Measurements from ENCODE around the gene SHC3.

Gene SHC3

GRCh38 chr9:88996046-88996920 is 182.3 kb downstream of the SHC3 start:
- DNase-seq = no peak

DNA sequence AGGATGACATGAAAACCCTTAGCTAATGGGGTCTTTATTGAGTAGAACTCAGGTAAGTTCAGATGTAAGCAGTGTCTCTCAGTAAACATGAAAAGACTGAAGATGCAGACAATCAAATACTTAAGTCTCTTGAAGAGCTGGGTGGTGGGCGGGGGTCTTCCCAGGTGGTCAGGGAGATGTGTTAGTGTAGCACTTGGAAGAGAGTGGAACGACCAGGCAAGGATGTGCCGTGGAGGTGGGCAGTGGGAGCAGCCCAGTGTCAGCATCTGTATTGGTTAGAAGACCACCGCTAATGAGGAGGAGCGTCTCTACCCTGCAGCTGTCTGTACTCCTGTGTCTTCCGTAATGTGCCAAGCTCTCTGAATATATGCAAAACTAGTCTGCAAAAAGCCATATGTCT is 183.0 kb downstream of the SHC3 start:
- DNase-seq = no peak

DNA sequence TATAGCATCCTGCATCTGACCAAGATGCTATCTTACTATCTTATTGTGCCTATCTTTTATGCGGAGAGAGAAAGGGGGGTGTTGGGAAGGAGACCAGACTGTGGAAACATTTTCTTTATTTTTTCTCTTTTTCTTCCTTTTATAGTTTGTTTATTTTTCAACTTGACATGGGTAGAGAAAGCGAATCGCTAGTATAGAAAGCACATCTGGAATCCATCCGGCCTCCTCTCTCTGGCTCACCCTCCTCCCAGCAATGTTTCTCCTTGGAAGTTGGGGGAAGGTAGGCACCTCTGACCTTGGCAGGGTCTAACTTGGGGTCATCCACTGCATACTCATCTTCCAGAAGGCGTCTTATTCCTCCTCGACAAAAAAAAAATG is 183.4 kb downstream of the SHC3 start:
- no peak for DNase-seq

GRCh38 chr9:88994469-88995199 is 184.0 kb downstream of the SHC3 start:
- DNase-seq = no peak

DNA sequence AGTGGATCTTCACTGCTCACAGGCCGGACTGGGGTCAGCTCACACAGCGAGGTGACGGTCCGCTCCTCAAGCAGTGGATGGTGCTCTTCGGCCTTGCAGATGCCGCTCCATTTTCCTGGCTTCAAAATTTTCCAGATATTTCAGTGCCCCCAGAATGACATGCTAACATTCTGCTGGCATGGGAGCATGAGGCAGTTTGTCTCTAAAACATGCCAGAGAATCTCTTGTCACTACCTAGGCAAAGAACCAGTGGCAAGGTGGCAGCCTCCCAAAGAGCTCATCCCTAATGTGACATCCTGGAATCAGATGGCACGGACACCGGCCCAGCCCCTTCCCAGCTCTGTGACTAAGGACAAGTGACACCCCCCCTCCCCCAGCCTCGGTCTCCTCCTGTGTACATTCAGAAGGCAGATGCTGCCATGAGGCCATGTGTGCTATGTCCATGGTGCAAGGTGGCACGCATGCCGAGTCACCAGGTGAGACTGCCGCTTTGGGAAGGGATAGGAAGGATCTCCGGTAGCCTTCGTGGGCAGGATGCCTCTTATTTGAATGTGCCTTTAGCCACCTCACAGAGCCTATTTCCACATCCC is 184.7 kb downstream of the SHC3 start:
- no peak for DNase-seq

DNA sequence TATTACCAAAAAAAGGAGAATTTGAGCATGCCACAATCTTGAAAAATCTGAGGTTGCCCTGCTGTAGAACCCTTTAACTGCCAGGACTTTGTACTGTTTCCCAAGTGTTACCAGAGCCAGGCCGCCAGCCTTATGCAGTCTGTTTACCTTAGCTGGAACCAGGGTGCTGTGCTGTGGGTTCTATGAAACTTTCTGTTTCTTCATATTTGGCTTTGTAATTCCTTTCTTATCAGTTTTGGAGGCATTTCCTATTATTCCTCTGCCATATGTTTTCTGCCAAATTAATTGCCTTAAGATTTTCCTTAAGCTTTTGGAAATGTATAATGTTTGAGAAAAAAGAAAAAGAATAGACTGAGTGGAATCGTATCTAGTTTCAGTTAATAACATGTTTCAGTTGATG is 185.3 kb downstream of the SHC3 start:
- DNase-seq = no peak

DNA sequence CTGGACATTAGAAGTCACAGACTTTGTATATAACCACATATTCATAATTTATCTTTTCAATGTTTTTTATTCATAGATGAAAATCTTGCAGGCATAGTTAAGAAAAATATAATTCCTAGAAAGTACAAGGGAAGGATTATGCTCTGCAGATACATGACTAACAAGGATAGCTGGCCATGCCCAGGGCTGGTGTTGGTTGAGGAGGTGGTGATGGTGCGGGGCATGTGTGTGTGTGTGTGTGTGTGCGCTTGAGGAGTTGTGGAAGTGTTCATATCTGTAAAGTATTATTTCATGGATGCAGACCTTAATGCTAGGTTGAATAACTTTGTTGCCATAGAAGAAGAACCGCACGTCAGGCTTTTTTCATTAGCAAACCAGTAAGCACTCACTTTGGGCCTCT is 186.1 kb downstream of the SHC3 start:
- no peak for DNase-seq

DNA sequence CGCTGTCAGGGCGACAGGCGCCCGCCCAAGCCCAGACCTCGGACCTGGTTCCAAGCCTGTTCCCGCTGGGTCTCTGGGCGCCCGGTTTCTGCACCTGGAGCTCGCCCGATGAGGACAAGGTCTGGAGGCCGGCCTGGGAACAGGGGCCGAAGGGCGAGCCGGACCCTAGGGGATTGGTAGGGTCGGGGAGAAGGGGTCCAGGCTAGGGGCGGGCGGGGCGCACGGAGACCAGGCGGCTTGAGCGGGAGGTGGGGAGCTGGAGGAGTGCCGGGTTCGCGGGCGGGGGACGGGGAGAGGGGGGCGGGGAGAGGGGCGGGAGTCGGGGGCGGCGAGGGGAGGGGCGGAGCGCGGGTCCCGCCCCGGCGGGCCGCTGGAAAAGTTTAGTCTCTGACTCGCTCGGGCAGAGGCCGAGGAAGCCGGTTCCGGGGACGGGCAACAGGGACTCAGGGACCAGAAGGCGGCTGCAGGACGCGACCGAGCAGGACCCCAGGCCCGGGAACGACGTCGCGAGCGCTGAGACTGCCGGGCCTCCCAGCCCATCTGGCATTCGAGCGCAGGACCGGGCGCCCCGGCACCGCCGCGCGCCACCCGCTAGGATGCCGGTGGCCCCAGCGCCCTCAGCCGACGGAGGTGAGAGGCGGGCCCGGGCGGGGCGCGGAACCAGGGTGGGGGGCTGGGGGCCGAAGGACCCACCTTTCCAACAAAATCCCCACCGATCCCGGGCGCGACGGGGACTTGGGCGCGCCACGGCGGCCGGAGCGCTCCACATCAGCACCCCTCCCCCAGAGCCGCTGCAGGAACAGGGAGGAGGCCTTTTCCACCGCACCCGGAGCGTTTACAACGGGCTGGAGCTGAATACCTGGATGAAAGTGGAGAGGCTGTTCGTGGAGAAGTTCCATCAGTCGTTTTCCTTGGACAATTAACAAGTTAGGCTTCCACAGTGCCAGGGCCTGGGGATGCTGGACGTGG is 187.3 kb downstream of the SHC3 start, which contains the start of gene S1PR3:
Gene S1PR3 (plus strand): TSS at position 403 of the 969 bp plus-strand sequence. CDS start 9,733 bp downstream, outside the sequence.
- DNase-seq = no peak

- DNase-seq = no peak
Measured at GRCh38 chr9:88990729-88991065, 187.9 kb downstream of the SHC3 start.

GRCh38 chr9:88990041-88990728 is 188.4 kb downstream of the SHC3 start:
- DNase-seq = no peak

GRCh38 chr9:88988796-88989641 is 189.6 kb downstream of the SHC3 start:
- DNase-seq = peak; percentile 22

GRCh38 chr9:88987661-88988060 is 191.0 kb downstream of the SHC3 start:
- no peak for DNase-seq

DNA sequence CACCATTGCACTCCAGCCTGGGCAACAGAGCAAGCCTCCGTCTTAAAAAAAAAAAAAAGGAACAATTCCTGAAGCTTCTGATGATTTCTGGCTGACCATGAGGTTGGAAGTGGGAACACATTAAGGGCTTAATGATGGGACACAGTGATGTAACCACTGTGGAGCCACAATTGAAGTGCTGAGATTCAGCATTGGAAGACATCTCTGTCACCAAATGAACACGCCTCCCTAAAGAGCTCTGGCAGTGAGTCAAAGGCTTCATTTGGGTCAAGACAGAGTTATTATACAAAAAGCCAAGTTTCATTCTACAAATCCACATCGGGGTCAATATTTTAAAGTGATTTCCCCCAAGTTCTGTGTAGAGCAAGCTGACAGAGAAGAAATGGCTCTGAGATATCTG is 191.8 kb downstream of the SHC3 start:
- DNase-seq = no peak

DNA sequence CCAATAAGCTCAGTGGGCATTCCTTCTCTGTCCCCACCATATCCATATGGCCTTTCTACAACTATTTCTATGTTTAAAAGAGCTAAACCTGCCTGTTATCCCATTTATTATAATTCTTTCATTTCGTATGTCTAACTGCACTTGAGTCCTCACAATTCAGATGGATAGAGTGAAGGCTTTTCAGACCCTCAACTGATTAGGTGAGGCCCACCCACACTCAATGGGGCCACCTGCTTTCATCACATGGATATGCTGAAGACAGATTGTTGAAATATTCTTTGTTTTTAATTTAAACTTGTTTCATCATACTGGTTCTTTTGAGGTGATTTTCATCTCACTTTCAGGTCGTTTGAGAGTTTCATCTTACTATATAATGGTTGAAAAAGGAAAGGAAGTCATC is 193.0 kb downstream of the SHC3 start:
- DNase-seq = no peak

- DNase-seq = no peak
Measured at GRCh38 chr9:88984543-88984883, 194.1 kb downstream of the SHC3 start.

- no peak for DNase-seq
Measured at GRCh38 chr9:88983865-88984542, 194.6 kb downstream of the SHC3 start.

DNA sequence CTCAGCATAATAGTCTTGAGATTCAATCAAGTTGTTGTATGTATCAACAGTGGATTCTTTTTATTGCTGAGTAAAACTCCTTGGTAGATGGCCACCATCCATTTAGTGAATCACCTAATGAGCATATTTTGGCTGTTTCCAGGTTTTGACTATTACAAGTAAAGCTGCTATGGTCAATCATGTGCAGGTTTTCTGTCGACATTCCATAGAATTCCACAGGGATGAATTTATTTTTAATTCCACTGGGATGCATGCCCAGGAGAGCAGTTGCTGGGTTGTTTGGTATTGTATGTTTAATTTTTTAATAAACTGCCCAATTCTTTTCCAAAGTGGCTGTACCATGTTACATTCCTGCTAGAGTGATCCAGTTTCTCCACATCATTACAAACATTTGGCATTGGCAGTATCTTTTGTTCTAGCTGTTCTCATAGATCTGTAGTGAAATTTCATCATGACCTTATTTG is 197.8 kb downstream of the SHC3 start:
- no peak for DNase-seq

DNA sequence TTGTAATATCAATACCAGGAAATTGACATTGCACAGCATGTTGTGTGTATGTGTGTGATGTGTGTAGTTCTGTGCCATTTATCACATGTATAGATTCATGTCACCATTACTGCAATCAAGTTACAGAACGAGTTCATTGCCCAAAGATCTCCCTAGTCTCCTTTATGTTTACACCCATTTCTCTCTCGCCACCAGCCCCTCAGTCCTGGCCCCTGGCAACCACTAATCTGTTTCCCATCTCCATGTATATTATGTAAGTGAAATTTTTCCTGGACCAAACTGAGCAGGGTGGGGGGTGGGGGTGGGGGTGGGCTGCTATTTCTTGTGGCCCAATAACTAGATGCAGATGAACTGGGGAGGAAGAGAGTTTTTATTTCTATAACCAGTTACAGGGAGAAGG is 198.8 kb downstream of the SHC3 start:
- no peak for DNase-seq

GRCh38 chr9:88979021-88979420 is 199.6 kb downstream of the SHC3 start:
- no peak for DNase-seq

DNA sequence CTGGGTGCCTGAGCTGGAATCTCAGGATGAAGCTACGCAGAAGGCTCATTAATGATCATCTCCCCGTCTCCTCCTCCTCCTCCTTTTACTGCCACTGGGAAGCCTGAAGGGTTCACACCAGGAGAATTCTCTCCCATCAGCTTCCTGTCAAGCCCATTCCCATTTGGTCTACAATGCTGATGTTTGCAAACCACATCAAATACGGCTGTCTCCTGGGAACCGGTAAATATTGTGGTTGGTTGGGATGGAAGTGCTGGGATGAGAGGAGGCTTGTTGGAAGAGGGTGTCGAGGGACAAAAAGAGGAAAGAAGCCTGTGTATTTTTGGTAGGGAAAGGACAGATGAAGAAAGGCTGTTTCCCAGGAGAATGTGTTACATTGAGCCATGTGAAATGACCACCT is 200.6 kb downstream of the SHC3 start:
- no peak for DNase-seq

GRCh38 chr9:88976890-88977257 is 201.7 kb downstream of the SHC3 start:
- no peak for DNase-seq

Measured in CD4-positive, alpha-beta T cell treated with Interleukin-4 for 4 hours (primary cell).